Hippocampal formation (tissue), 2 donors: ENCODE results near the gene DCAF7.

Experiments
- DNase-seq, 2 donors: peaks; one replicate each; lab custom pipeline; 2025; lab: John Stamatoyannopoulos, UW

Gene DCAF7, protein sequence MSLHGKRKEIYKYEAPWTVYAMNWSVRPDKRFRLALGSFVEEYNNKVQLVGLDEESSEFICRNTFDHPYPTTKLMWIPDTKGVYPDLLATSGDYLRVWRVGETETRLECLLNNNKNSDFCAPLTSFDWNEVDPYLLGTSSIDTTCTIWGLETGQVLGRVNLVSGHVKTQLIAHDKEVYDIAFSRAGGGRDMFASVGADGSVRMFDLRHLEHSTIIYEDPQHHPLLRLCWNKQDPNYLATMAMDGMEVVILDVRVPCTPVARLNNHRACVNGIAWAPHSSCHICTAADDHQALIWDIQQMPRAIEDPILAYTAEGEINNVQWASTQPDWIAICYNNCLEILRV

DNA sequence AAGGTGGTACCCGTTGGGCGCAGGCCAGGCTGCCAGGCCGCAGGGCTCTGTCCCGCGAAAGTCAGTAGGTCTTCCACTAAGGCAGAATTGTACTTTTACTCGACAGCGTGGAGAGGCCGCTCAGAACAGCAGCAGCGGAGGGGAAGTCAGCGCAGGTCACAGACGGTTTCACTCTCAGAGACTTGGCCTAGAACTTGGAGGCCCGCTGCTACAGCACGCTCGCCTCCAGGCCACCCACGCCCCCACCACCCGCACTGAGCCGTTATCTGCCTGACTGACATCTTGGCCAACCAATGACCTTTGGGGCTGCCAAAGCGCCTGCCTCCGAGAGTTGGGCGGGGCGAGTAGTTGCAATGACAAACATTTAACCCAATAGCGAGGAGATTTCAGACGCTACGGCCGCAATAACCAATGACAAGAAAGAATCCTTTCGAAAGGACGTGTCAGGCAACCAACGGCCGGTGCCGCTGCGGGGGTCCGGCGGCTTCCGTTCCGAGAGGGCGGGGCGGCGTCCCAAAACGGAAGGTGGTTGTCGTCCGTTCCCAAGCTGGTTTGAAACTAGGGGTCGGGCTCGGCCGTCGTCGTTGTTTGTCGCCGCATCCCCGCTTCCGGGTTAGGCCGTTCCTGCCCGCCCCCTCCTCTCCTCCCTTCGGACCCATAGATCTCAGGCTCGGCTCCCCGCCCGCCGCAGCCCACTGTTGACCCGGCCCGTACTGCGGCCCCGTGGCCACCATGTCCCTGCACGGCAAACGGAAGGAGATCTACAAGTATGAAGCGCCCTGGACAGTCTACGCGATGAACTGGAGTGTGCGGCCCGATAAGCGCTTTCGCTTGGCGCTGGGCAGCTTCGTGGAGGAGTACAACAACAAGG is at the start of gene DCAF7:
Gene DCAF7 (plus strand): TSS at position 532 of the 871 bp plus-strand sequence. CDS start 201 bp downstream, at position 733.
- DNase-seq: peak; percentile 99 to 100

DNA sequence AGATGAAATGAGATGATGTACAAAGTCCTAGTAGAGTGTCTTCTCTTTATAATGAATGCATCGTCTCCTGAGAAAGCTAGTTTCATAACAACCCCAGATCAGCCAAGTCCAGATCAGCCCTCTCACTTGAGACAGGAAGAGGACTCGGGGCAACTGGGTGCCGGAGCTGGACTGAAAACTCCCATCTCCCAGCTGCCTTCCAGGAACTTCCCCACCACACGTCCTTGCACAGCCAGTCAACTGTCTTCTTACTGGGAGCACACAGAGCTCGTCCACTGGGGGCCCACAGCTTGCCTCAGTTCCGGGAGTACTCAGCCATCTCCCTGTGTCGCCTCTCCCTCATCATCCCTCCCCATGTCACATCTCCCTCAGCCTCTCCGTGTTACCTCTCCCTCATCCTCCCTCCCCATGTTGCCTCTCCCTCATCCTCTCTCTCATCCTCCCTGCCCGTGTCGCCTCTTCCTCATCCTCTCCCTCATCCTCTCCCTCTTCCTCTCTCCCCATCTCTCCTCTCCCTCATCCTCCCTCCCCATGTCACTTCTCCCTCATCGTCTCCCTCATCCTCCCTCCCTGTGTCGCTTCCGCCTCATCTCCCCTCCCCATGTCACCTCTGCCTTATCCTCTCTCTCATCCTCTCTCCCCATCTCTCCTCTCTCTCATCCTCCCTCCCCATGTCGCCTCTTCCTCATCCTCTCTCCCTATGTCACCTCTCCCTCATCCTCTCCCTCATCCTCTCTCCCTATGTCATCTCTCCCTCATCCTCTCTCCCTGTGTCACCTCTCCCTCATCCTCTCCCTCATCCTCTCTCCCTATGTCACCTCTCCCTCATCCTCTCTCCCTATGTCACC is 49.5 kb upstream of the DCAF7 start:
- DNase-seq: no peak

DNA sequence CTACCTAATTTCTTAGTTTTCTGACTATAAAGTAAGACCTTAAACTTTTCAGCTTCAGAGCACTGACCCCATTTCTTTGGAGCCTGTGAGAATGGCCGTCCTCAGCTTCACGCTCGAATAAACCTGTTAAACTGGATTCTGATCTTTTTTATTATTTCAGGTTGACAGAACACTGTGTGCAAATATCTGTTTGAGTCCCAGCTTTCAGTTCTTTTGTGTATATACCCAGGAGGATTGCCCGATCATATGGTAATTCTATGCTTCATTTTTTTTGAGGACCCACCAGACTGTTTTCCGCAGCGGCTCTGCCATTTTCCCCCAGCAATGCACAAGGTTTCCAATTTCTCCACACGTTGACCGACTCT is 47.0 kb upstream of the DCAF7 start:
- DNase-seq: no peak

DNA sequence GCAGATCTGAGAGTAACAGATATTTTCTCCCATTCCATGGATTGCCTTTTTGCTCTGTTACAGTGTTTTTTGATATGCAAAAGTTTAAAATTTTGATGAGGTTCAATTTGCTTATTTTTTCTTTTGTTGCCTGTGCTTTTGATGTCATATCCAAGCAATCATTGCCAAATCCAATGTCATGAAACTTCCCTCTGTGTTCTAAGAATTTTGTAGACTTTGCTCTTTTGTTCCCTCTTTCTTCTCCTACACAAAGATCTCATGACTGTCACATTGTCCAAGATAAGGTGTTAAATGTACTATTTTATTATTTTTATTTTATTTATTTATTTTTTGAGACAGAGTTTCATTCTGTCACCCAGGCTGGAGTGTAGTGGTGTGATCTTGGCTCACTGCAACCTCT is 46.0 kb upstream of the DCAF7 start:
- no peak for DNase-seq

DNA sequence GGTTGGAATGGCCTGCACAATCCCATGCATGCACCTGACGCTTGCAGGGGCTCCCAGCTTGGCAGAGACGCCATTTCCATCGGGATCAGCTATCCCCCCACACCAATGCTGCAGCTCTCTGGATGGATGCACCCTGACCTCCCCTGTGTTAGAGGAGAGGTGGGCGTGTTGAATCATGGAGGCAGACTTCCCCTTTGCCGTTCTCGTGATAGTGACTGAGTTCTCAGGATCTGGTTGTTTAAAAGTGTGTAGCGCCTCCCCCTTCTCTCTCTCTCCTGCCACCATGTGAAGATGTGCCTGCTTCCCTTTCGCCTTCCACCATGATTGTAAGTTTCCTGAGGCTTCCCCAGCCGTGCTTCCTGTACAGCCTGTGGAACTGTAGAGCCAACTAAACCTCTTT is 44.9 kb upstream of the DCAF7 start:
- no peak for DNase-seq

DNA sequence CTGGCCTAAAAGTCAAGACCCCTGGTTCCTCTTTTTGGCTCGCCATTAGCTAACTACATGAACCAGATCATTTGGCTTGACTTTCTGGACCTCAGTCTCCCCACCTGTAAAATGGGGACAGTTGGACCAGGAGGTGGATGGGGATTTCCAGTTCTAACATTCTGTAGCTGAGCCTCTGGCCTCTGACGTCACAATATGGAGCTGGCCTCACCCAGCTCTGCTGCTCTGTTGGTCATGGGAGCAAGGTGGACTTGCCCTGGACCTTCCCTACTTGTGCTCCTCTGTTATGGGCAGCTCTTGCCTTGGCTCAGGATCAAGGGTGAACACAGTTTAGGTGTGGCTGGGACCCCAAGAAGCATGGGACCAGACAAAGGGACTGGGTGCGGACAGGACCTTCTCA is 43.6 kb upstream of the DCAF7 start:
- no peak for DNase-seq

DNA sequence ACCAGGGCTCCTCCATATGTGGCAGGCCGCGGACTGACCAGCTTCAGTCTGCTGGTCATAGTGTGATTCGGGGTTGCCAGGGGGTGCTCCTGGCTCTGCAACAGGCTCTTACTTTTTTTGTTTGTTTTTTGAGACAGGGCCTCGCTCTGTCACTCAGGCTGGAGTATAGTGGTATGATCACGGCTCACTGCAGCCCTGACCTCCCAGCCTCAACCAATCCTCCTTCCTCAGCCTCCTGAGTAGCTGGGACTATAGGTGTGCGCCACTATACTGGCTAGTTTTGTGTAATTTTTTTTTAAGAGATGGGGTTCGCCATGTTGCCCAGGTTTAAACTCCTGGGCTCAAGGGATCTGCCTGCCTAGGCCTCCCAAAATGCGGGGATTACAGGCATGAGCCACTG is 38.9 kb upstream of the DCAF7 start:
- DNase-seq: no peak

DNA sequence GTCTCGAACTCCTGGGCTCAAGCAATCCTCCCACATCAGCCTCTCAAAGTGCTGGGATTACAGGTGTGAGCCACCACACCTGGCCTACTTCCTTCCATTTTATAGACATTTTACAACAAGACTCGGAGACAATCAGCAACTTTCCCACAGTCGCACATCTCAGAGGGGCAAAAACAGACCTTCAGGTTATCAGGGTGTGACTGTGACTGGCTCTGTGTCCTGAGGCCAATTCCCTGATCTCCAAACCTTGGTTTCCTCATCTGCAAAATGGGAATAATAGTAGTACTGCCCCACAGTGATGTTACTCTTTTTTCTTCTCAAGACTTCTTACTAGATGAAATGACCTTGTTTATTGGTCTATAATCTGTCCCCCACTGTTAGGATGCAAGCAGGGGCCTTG is 37.9 kb upstream of the DCAF7 start:
- no peak for DNase-seq

DNA sequence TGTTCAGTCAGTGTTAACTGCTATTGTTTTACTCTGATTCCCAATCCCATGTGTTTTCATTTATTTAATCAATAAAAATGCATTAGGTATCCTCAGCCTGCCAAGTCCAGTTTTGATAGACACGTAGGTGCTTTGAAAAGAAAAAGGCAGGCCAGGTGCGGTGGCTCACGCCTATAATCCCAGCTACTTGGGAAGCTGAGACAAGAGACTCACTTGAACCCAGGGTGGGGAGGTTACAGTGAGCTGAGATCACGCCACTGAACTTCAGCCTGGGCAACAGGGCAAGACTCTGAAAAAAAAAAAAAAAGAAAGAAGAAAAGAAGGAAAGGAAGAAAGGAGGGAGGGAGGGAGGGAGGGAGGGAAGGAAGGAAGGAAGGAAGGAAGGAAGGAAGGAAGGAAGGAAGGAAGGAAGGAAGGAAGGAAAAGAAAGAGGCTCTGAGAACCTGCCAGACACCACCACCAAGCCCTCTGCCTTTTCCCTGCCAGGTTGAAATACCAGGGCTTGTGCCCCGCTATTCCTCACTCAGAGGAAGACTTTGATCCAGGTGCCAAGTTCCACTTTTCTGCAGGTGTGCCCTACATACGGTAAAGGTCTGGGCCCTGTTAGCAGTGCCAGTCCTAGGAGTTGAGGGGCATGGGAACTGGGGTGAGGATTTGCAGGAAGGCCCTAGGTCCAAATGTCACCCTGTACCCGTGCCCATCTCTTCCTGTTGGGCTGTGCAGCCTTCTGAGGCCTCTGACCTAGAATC is 37.2 kb upstream of the DCAF7 start:
- no peak for DNase-seq

DNA sequence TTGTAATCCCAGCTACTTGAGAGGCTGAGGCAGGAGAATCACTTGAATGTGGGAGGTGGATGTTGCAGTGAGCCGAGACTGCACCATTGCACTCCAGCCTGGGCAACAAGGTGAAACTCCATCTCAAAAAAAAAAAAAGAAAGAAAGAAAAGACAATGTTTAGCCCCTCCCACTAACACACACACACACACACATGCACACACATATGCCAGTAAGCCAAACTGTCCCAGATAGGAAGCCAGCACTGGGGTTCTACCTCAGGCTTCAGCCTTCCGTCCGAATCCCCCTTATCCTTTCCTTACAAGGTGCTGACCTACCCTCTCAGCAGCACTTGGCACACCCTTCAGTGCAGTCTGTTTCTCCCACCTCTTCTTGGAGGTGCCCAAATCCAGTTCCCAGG is 35.8 kb upstream of the DCAF7 start:
- no peak for DNase-seq

DNA sequence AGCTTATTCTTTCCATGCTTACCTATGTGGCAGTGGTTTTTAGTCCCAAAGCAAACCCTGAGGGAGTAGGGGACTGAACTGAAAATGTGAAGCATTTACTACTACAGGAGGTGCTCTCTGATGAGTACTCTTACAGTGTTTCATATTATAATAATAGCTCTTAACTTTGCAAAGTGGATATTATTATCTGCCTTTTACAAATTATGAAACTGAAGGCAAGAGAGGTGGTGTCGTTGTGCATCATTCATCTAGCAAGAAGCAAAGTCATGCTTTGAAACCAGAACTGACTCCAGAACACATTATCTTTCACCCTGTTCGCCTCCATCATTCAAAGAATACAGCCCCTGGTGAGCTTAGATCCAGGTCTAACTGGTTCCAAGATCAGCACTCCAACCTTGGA is 35.3 kb upstream of the DCAF7 start:
- DNase-seq: no peak

DNA sequence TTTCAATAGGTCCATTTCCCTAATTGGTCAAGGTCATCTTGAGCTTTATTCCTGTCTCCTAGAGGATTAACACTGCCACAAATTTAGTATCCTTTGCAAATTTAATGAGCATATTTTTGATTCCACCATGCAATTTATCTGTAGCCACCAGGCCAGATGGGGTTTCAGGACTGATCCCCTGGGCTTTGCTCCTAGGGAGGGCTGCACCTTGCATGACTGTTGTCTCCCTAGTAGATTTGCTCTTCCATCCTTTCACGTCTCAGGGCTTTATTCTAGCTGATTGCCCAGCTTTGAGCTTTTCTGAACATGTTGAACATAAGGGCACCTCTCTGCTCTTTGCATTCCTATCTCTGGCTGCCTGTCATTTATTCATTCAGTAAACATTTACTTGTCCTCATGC is 34.9 kb upstream of the DCAF7 start:
- DNase-seq: no peak

DNA sequence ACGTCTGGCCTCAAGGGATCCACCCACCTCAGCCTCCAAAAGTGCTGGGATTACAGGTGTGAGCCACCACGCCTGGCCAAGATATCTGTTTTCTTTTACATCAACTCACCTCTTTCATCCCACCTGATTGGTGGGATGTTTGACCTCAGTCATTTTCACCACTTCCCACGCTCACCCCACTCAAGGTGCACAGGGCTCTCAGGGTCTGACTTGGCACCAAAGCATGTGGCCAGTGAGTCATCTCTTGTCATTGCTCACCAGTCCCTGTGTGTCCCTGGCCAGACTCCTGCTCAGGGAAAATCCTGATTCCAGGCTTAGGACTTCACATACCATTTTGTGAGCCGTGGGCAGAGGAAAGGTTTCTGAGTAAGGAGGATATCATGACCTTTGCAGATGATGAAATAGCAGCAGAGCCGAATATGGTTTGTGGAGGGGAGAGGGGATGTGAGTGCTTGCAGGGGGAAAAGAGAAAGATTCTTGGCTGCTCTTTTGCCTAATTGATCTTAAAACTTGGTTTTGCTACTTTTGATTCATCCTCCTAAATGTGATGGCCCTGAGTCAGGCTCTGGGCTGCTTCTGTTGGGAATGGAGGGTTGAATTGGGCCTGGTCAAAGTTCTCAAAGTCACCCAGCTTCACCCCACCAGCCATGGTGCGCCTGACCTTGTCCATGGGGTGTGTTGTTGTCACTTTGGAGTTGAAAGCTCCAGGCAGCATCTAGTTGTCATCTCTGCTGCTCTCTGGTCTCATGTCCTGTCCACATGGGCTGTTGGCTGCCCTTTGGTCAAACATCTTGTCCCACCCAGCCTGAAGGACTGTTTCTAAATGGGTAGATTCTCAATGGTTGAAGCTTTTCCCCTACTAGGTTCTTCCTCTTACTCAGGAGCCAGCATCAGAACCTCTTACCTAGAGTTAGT is 33.1 kb upstream of the DCAF7 start:
- DNase-seq: no peak

DNA sequence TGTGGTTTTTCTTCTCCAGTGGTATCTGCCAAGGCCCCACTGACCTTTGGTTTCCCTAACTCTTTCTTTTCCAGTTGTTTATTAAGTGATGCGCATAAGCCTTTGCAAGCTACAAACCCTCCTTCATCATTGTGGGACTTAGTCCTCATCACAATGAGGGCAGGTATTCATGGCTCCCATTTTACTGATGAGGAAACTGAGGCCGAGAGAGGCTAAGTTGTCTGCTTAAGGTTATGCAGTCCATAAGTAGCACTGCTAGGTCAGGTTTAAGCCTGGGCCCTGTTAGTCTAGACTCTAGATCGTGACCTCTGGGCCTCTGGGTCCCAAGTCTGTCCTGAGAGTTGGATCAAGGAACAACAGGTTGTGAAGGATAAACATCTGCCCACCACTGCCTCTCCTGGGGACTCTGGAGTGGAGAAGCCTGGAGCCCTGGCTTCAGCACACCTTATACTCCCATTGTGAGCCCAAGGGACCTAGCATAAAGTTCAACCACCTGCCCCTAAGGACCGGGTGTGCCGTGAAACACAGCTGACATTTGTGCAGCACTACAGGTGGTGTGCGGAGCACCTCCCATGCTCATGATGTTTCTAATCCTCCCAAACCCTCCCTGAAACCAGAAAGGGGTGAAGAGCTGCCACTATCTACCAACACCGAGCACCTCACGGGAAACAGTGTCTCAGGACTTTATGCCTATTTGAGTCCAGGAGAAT is 32.3 kb upstream of the DCAF7 start:
- DNase-seq: no peak

DNA sequence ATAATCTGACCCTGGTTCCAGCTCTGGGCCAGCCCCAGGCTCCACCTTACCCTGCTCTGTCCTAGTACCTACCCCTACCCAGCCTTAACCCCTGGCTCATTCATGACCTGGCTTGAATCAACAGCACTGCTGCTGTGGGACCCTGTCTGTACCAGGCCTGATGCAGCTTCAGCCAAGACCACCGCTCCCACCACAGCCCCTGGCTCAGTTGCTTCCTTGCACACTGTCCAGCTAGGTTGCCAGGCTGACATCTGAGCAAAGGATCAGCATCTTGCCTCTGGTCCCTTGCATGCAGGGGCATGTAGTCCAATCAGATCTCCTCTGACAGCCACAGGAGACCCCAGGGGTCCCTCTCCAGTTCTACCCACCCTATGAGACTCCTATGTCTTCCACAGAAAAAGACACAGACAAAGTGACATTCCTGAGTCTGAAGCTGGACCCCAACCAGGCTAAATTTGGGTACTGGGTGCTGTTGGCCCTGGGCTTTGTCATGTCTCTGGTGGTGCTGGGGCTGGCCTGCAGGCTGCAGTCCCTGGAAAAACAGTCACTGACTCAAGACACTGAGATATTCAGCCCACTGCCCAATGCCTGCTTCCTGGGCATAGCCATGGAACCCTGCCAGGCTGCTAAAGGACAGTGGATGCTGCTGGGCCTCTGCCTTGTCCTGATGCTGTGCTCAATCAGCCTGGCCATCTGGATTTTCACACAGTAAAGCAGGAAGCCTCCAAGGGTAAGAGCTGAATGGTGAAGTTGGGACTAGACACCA is 31.0 kb upstream of the DCAF7 start:
- DNase-seq: no peak

DNA sequence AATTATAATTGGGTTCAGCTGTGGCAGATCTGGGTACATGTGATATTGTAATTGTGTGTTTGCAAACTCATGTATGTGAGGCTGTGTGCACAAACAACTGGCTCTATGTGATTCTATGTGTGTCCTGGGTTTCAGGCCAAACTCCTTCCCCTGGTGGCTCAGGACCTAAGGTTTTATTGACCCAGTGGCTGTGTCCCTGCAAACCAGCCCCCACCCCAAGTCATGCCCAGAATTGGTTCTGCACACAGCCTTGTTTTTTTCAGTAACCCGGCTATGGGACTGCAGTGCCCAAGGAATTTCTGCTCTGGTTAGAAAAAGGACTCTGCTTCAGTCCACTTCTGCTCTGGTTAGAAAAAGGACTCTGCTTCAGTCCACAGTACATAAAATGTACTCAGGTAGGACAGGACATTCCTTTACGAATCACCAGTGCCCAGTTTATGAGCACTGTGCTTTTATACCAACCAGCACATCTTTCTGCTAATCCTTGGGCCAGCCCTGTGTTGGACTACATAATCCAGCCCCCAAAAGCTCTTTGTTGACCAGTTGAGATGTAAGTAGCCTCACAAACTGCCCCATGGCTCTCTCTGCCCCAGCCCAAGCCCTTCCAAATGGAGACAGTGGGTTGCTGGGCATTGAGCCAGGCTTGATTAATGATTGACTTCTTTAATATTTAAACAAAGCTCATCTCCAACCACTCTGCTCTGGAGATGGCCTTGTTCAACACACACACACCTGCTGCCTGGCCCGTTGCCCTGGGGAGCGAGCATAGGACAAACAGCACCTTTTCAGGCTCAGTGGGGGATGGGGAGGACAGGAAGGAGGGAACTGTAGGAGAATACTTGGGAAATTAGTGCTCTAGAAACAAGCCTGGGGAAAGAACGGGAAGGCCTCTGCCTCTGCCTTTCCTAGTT is 30.1 kb upstream of the DCAF7 start:
- DNase-seq: no peak

DNA sequence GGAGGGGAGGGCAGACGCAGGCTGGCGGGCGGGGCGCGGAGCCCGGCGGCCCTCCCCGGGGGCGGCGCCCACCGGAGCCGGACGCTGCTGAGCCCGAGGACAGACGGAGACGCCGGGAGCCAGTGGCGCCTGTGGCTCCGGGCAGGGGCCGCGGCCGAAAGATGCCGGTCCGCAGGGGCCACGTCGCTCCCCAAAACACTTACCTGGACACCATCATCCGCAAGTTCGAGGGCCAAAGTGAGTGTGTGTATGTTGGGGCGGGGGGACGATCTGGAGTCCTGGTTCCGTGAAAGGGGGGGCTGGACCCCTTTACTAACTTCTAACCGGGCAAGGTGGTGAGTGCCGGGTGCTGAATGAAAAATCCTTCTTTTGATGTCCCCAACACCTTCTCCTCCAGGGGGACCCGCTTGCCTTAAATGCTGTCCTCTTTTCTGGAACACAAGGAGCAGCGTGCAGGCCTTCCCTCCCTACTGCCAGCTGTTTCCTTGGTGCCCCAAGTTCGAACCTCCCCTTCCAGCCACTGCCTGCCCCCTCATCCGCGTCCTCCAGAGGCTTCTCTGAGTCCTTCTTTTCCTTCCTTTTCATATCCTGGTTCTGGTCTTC is 26.9 kb upstream of the DCAF7 start, which contains the start of gene KCNH6:
Gene KCNH6 (plus strand): TSS at position 106 of the 603 bp plus-strand sequence. CDS start 56 bp downstream, at position 162.
- DNase-seq: no peak

DNA sequence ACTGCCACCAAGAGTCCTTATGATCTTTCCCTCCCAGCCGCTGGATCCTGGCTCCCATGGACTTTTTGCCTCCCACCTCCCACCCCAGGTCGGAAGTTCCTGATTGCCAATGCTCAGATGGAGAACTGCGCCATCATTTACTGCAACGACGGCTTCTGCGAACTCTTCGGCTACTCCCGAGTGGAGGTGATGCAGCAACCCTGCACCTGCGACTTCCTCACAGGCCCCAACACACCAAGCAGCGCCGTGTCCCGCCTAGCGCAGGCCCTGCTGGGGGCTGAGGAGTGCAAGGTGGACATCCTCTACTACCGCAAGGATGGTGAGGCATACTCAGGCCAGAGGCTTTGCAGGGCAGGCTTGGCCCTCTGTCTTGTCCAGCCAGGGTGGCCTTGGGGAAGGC is 26.2 kb upstream of the DCAF7 start:
- no peak for DNase-seq
